DOHH2 (cell line): ENCODE data around the gene GFAP.

Source experiments
- H3F3A ChIP-seq: fragments of 200-600 bp; sonication (generic), shearing (Covaris generic); 2 replicates; pipeline ENCODE4 v1.6.0; 2016; ENCODE audit warnings: antibody characterized with exemption, mild to moderate bottlenecking; ENCODE audit not compliant: control insufficient read depth, insufficient read depth
- H3K27ac ChIP-seq: fragments of 200-600 bp; sonication (generic); 2 replicates; pipeline ENCODE4 v1.5.1; 2014; ENCODE audit warnings: low read depth, mild to moderate bottlenecking, low read length, moderate library complexity
- H3K27me3 ChIP-seq: fragments of 200-600 bp; sonication (generic); 2 replicates; pipeline ENCODE4 v1.6.1; 2014; ENCODE audit warnings: mild to moderate bottlenecking, low read length, mixed read lengths; ENCODE audit not compliant: control insufficient read depth
- H3K36me3 ChIP-seq: fragments of 200-600 bp; sonication (generic); 2 replicates; pipeline ENCODE4 v1.6.1; 2014; ENCODE audit warnings: mild to moderate bottlenecking, low read length, moderate library complexity, mixed read lengths; ENCODE audit not compliant: control insufficient read depth
- H3K4me1 ChIP-seq: fragments of 200-600 bp; sonication (generic); 2 replicates; pipeline ENCODE4 v1.6.1; 2014; ENCODE audit warnings: mild to moderate bottlenecking, low read length, mixed read lengths; ENCODE audit not compliant: control insufficient read depth
- H3K4me2 ChIP-seq: fragments of 200-600 bp; sonication (generic); 2 replicates; pipeline ENCODE4 v1.6.0; 2014; ENCODE audit warnings: mild to moderate bottlenecking, low read length, moderate library complexity
- H3K4me3 ChIP-seq: fragments of 200-600 bp; sonication (generic); 2 replicates; pipeline ENCODE4 v1.5.1; 2014; ENCODE audit warnings: mild to moderate bottlenecking, low read length, mixed read lengths
- H3K79me2 ChIP-seq: fragments of 200-600 bp; sonication (generic); 2 replicates; pipeline ENCODE4 v1.6.1; 2014; ENCODE audit warnings: mild to moderate bottlenecking, low read length, mixed read lengths; ENCODE audit not compliant: control insufficient read depth
- H3K9me2 ChIP-seq: fragments of 200-600 bp; sonication (generic); replicated peaks from 2 replicates; pipeline ENCODE4 v1.6.1; 2014; ENCODE audit warnings: mild to moderate bottlenecking, low read length, mixed read lengths; ENCODE audit not compliant: control insufficient read depth
- H3K9me3 ChIP-seq: fragments of 200-600 bp; sonication (generic); 2 replicates; pipeline ENCODE4 v1.6.1; 2014; ENCODE audit warnings: antibody characterized with exemption, low read length, mixed read lengths; ENCODE audit not compliant: control insufficient read depth, insufficient read depth
- H4K20me1 ChIP-seq: fragments of 200-600 bp; sonication (generic); 2 replicates; pipeline ENCODE4 v1.6.0; 2014; ENCODE audit warnings: low read depth, mild to moderate bottlenecking, antibody characterized with exemption, low read length, moderate library complexity; ENCODE audit not compliant: control insufficient read depth, insufficient read depth
- CTCF ChIP-seq: fragments of 200-600 bp; sonication (generic); IDR thresholded peaks from one replicate; pipeline ENCODE4 v1.5.1; 2014; ENCODE audit warnings: antibody characterized with exemption, mild to moderate bottlenecking, low read depth, low read length; ENCODE audit not compliant: poor library complexity, severe bottlenecking
- EZH2phosphoT487 ChIP-seq: fragments of 200-600 bp; sonication (generic); IDR thresholded peaks from 2 replicates; pipeline ENCODE4 v1.6.1; 2017; ENCODE audit warnings: borderline replicate concordance, mild to moderate bottlenecking, antibody characterized with exemption, low read length, moderate library complexity, mixed read lengths

Gene GFAP

DNA sequence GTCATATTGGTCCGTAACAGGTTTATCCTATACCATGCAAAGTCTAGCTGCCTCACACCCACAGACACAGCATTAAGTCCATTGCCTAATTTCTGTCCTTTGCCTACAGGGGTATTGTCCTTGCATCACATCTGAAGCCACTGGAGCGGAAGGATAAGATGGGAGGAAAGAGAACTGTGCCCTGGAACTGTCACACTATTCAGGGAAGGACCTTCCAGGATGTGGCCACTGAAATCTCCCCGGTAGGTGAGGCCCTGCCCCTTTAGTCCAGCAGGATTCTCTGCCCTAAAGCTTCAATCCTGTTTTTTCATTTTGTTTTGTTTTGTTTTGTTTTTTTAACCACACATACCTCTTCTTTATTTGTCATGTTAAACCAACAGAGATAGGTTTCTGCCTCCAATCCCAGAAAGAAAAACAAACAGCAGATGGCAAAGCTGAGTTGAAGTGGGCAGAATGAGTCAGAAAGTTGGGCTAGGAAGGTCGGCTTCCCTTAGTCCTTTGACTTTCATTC, 13.8 kb downstream of the GFAP start:
- H3K4me3 ChIP-seq = no peak overlapping the region
- H3K27me3 ChIP-seq = peaks cover 31% of the 10 kb centered on the region
- no peaks in the 10 kb centered on the region for H3K9me2 ChIP-seq
- no peaks in the 10 kb centered on the region for H4K20me1 ChIP-seq
- H3K9me3 ChIP-seq = no peaks in the 10 kb centered on the region
- H3K36me3 ChIP-seq = no peaks in the 10 kb centered on the region
- H3K4me2 ChIP-seq = no peak overlapping the region
- TF ChIP-seq CTCF (no peak), EZH2phosphoT487 (no peak)
- peaks cover 19% of the 10 kb centered on the region for H3K4me1 ChIP-seq
- H3K27ac ChIP-seq = no peak overlapping the region
- 0 out of 2 replicates have a peak, but pooled peaks cover 4% of the 10 kb centered on the region for H3F3A ChIP-seq
- H3K79me2 ChIP-seq = peaks cover 30% of the 10 kb centered on the region

GRCh38 chr17:44900894-44901293, 14.4 kb downstream of the GFAP start:
- H3K9me2 ChIP-seq = no peaks in the 10 kb centered on the region
- H3K27me3 ChIP-seq = peaks cover 31% of the 10 kb centered on the region
- TF ChIP-seq CTCF (no peak), EZH2phosphoT487 (no peak)
- H3F3A ChIP-seq = 0 out of 2 replicates have a peak, but pooled peaks cover 4% of the 10 kb centered on the region
- peaks cover 4% of the 10 kb centered on the region for H3K36me3 ChIP-seq
- H3K27ac ChIP-seq = no peak overlapping the region
- H4K20me1 ChIP-seq = no peaks in the 10 kb centered on the region
- no peak overlapping the region for H3K4me3 ChIP-seq
- H3K9me3 ChIP-seq = no peaks in the 10 kb centered on the region
- peaks cover 35% of the 10 kb centered on the region for H3K79me2 ChIP-seq
- H3K4me1 ChIP-seq = peaks cover 19% of the 10 kb centered on the region
- no peak overlapping the region for H3K4me2 ChIP-seq

- Histone ChIP-seq H3F3A (0 out of 2 replicates have a peak, but pooled peaks cover 4% of the 10 kb centered on the region), H4K20me1 (no peaks in the 10 kb centered on the region), H3K4me3 (peak within 1 kb of the TSS; percentile 81), H3K79me2 (peaks cover 52% of the 10 kb centered on the region), H3K4me1 (peaks cover 19% of the 10 kb centered on the region), H3K36me3 (peaks cover 18% of the 10 kb centered on the region), H3K27ac (peak within 1 kb of the TSS; percentile 72), H3K9me3 (no peaks in the 10 kb centered on the region), H3K4me2 (peak within 1 kb of the TSS; percentile 88), H3K9me2 (no peaks in the 10 kb centered on the region), H3K27me3 (peaks cover 29% of the 10 kb centered on the region)
- TF ChIP-seq EZH2phosphoT487 (no peak), CTCF (no peak)
These were observed 16.1 kb downstream of the GFAP start, which contains the start of gene EFTUD2 for GRCh38 chr17:44899074-44899782. TSS of gene EFTUD2 (minus strand) at chr17:44899445. CDS start at chr17:44894521, 4,924 bp downstream.
